ENCODE results near the gene CXCL9. TPM values are rescaled to one million over a fixed set of nuclear protein-coding genes. Genes with fewer than 3 reads are reported as not detected.

The CXCL9 gene
- total and polyA plus RNA-seq, 2 donors from 2014 or later = 1.2 to 1.4 TPM

- DNase-seq (no peak), FAIRE-seq (no peak)
- H3K4me3 ChIP-seq (ENCODE audit: low read length in 3 of 3) = no peak overlapping the region
- no peaks in the 10 kb centered on the region for H3K27me3 ChIP-seq (ENCODE audit: control insufficient read depth, insufficient read depth, low read length)
- H3K4me1 ChIP-seq (ENCODE audit: control insufficient read depth in 2 of 3, insufficient read depth in 2 of 3, low read depth in 1 of 3, low read length in 3 of 3) = peaks cover 0 to 6% (median 3%) of the 10 kb centered on the region in 3 donors
- H3K9me3 ChIP-seq (ENCODE audit: control insufficient read depth in 2 of 3, insufficient read depth in 1 of 3, low read length in 3 of 3) = no peaks in the 10 kb centered on the region
- H3K27ac ChIP-seq (ENCODE audit: low read depth in 2 of 2, low read length in 2 of 2) = no peak overlapping the region
- TF ChIP-seq CTCF (IDR thresholded peaks at IDR 0.05; ENCODE audit: borderline replicate concordance, extremely low read depth, insufficient read depth) = no peak
- H3K36me3 ChIP-seq (ENCODE audit: control insufficient read depth in 2 of 3, insufficient read depth in 3 of 3, low read length in 3 of 3) = no peaks in the 10 kb centered on the region
- intact Hi-C loops (cut with DNase I) = loop anchor here (5.0 kb wide), 1 partner anchor 69 kb away; no protein-coding TSS in a partner anchor
- no peak overlapping the region for H3K9ac ChIP-seq (ENCODE audit: low read length in 3 of 3)
Observed at GRCh38 chr4:75997946-75998345, 9.4 kb downstream of the CXCL9 start.

- Histone ChIP-seq H3K9ac (ENCODE audit: low read length in 3 of 3) (no peak overlapping the region), H3K27me3 (ENCODE audit: control insufficient read depth, insufficient read depth, low read length) (no peaks in the 10 kb centered on the region), H3K27ac (ENCODE audit: low read depth in 2 of 2, low read length in 2 of 2) (no peak overlapping the region), H3K4me3 (ENCODE audit: low read length in 3 of 3) (no peak overlapping the region), H3K4me1 (ENCODE audit: control insufficient read depth in 2 of 3, insufficient read depth in 2 of 3, low read depth in 1 of 3, low read length in 3 of 3) (peaks cover 0 to 6% (median 3%) of the 10 kb centered on the region in 3 donors), H3K9me3 (ENCODE audit: control insufficient read depth in 2 of 3, insufficient read depth in 1 of 3, low read length in 3 of 3) (no peaks in the 10 kb centered on the region), H3K36me3 (ENCODE audit: control insufficient read depth in 2 of 3, insufficient read depth in 3 of 3, low read length in 3 of 3) (no peaks in the 10 kb centered on the region)
- TF ChIP-seq CTCF (IDR thresholded peaks at IDR 0.05; ENCODE audit: borderline replicate concordance, extremely low read depth, insufficient read depth) = no peak
- intact Hi-C loops (cut with DNase I) = loop anchor here (5.0 kb wide), 1 partner anchor 70 kb away; no protein-coding TSS in a partner anchor
- DNase-seq (no peak), FAIRE-seq (peak; percentile 73)
Observed at GRCh38 chr4:75997081-75997480, 10.2 kb downstream of the CXCL9 start.

GRCh38 chr4:75995727-75996126 lies 11.6 kb downstream of the CXCL9 start:
- intact Hi-C loops (cut with DNase I) = loop anchor here (5.0 kb wide), 1 partner anchor 72 kb away; no protein-coding TSS in a partner anchor
- Histone ChIP-seq H3K36me3 (ENCODE audit: control insufficient read depth in 2 of 3, insufficient read depth in 3 of 3, low read length in 3 of 3) (no peaks in the 10 kb centered on the region), H3K9ac (ENCODE audit: low read length in 3 of 3) (no peak overlapping the region), H3K4me1 (ENCODE audit: control insufficient read depth in 2 of 3, insufficient read depth in 2 of 3, low read depth in 1 of 3, low read length in 3 of 3) (peaks cover 0 to 6% (median 3%) of the 10 kb centered on the region in 3 donors), H3K27me3 (ENCODE audit: control insufficient read depth, insufficient read depth, low read length) (no peaks in the 10 kb centered on the region), H3K9me3 (ENCODE audit: control insufficient read depth in 2 of 3, insufficient read depth in 1 of 3, low read length in 3 of 3) (no peaks in the 10 kb centered on the region), H3K27ac (ENCODE audit: low read depth in 2 of 2, low read length in 2 of 2) (no peak overlapping the region), H3K4me3 (ENCODE audit: low read length in 3 of 3) (no peak overlapping the region)
- DNase-seq = peak in 2 of 5 donors; percentile 67 to 73
- FAIRE-seq = peak; percentile 46
- peak; percentile 71 for TF ChIP-seq CTCF (IDR thresholded peaks at IDR 0.05; ENCODE audit: borderline replicate concordance, extremely low read depth, insufficient read depth)

- H3K27ac ChIP-seq (ENCODE audit: low read depth in 2 of 2, low read length in 2 of 2) = no peak overlapping the region
- TF ChIP-seq CTCF (IDR thresholded peaks at IDR 0.05; ENCODE audit: borderline replicate concordance, extremely low read depth, insufficient read depth) = no peak
- H3K9me3 ChIP-seq (ENCODE audit: control insufficient read depth in 2 of 3, insufficient read depth in 1 of 3, low read length in 3 of 3) = no peaks in the 10 kb centered on the region
- H3K27me3 ChIP-seq (ENCODE audit: control insufficient read depth, insufficient read depth, low read length) = no peaks in the 10 kb centered on the region
- DNase-seq (no peak), FAIRE-seq (no peak)
- H3K36me3 ChIP-seq (ENCODE audit: control insufficient read depth in 2 of 3, insufficient read depth in 3 of 3, low read length in 3 of 3) = no peaks in the 10 kb centered on the region
- intact Hi-C loops (cut with DNase I) = no loop called here
- H3K4me3 ChIP-seq (ENCODE audit: low read length in 3 of 3) = no peak overlapping the region
- H3K4me1 ChIP-seq (ENCODE audit: control insufficient read depth in 2 of 3, insufficient read depth in 2 of 3, low read depth in 1 of 3, low read length in 3 of 3) = peaks cover 0 to 6% (median 0%) of the 10 kb centered on the region in 3 donors
- H3K9ac ChIP-seq (ENCODE audit: low read length in 3 of 3) = no peak overlapping the region
Observed at GRCh38 chr4:75992462-75992861, 14.8 kb downstream of the CXCL9 start.
